T-helper 9 cell (primary cell): ENCODE measurements around the gene C22orf39.

Experiments used
- DNase-seq: peaks from one replicate; pipeline ENCODE4 v3.0.0-alpha.2; 2020

C22orf39 gene

GRCh38 chr22:19424186-19424500 is 23.4 kb downstream of the C22orf39 start:
- DNase-seq = no peak

GRCh38 chr22:19422440-19423301 is 24.8 kb downstream of the C22orf39 start:
- DNase-seq = no peak

- no peak for DNase-seq
These were observed 27.2 kb downstream of the C22orf39 start for GRCh38 chr22:19420321-19420720.

GRCh38 chr22:19419464-19420178 is 27.9 kb downstream of the C22orf39 start:
- DNase-seq = no peak

- DNase-seq = no peak
These were observed 28.4 kb downstream of the C22orf39 start for GRCh38 chr22:19419086-19419463.

GRCh38 chr22:19412923-19413322 is 34.6 kb downstream of the C22orf39 start:
- DNase-seq = no peak

GRCh38 chr22:19412478-19412877 is 35.0 kb downstream of the C22orf39 start:
- DNase-seq = no peak

- no peak for DNase-seq
These were observed 35.8 kb downstream of the C22orf39 start for GRCh38 chr22:19411690-19412045.

GRCh38 chr22:19410941-19411689 is 36.4 kb downstream of the C22orf39 start:
- no peak for DNase-seq

- no peak for DNase-seq
These were observed 39.6 kb downstream of the C22orf39 start for GRCh38 chr22:19407649-19408606.

GRCh38 chr22:19406846-19407245 is 40.7 kb downstream of the C22orf39 start:
- no peak for DNase-seq

GRCh38 chr22:19406281-19406811 is 41.2 kb downstream of the C22orf39 start:
- DNase-seq = no peak

GRCh38 chr22:19405652-19406051 is 41.9 kb downstream of the C22orf39 start:
- no peak for DNase-seq

GRCh38 chr22:19405133-19405532 is 42.4 kb downstream of the C22orf39 start:
- no peak for DNase-seq

GRCh38 chr22:19404676-19405075 is 42.8 kb downstream of the C22orf39 start:
- no peak for DNase-seq

GRCh38 chr22:19402642-19403191 is 44.8 kb downstream of the C22orf39 start:
- no peak for DNase-seq

- DNase-seq = no peak
These were observed 46.0 kb downstream of the C22orf39 start for GRCh38 chr22:19401483-19401882.

GRCh38 chr22:19400881-19401280 is 46.6 kb downstream of the C22orf39 start:
- DNase-seq = no peak

- no peak for DNase-seq
These were observed 48.9 kb downstream of the C22orf39 start for GRCh38 chr22:19398652-19399051.

GRCh38 chr22:19398206-19398605 is 49.3 kb downstream of the C22orf39 start:
- DNase-seq = no peak

GRCh38 chr22:19397734-19398104 is 49.8 kb downstream of the C22orf39 start:
- DNase-seq = no peak
